AG04450 (cell line): ENCODE data around the gene TMEM222. TPM values are rescaled to one million over a fixed set of nuclear protein-coding genes. Genes with fewer than 3 reads are reported as not detected.
"Not testable (repeated sequence)": the region's sequence is repeated elsewhere in the genome, so short reads cannot be mapped to it uniquely, and the experiment has no call there.

Experiments used
- CTCF ChIA-PET: fragments of 300-600, 350-600 bp; formaldehyde crosslinking; extraction: SDS; loops from one replicate; lab custom pipeline; 2022; ENCODE audit warnings: antibody characterized with exemption, inconsistent platforms; lab: Charles Lee
- POLR2A ChIA-PET: fragments of 350-600 bp; formaldehyde crosslinking; extraction: SDS; loops from one replicate; lab custom pipeline; 2021; ENCODE audit warnings: antibody characterized with exemption, inconsistent platforms; lab: Yijun Ruan, JAX
- DNase-seq: peaks from one replicate; pipeline ENCODE4 v3.0.0-alpha.2; 2011; ENCODE audit warnings: low read depth, low spot score
- H3K27ac ChIP-seq: one replicate; pipeline ENCODE4 v1.5.1; 2012; ENCODE audit warnings: low read depth, low read length, control low read depth
- H3K27me3 ChIP-seq: one replicate; pipeline ENCODE4 v1.6.0; 2012; ENCODE audit warnings: low read length; ENCODE audit not compliant: control insufficient read depth, insufficient read depth
- H3K4me3 ChIP-seq: 2 replicates; pipeline ENCODE4 v1.5.1; 2011; ENCODE audit warnings: mild to moderate bottlenecking, low read depth, low read length, control low read depth
- H3K9me3 ChIP-seq: 2 replicates; pipeline ENCODE4 v1.5.1; 2012; ENCODE audit warnings: low read length; ENCODE audit not compliant: control insufficient read depth, insufficient read depth
- CTCF ChIP-seq: IDR thresholded peaks from 2 replicates; pipeline ENCODE4 v1.5.1; 2011; ENCODE audit warnings: low read depth, low read length, control low read depth, inconsistent platforms
- polyA plus RNA-seq: library from polyadenylated mRNA; depleted of rRNA; stranded (reverse); fragments of >200 nt; gene quantifications from 2 replicates; pipeline ENCODE4 v1.2.3, GENCODE V29; 2011

TMEM222 gene
- polyA plus RNA-seq, 1 experiment = 27.8 TPM

- no peak overlapping the region for H3K27ac ChIP-seq
- CTCF ChIA-PET = interaction anchor here (0.6 to 7.2 kb wide), 15 partner anchors 13 to 375 kb away, joined by 3 to 112 read pairs (median 6); no protein-coding TSS in a partner anchor
- H3K4me3 ChIP-seq = no peak overlapping the region
- POLR2A ChIA-PET = no interaction called here
- TF ChIP-seq CTCF = no peak
- no peak for DNase-seq
- H3K27me3 ChIP-seq = no peaks in the 10 kb centered on the region
- H3K9me3 ChIP-seq = no peaks in the 10 kb centered on the region
These were observed 36.7 kb upstream of the TMEM222 start for GRCh38 chr1:27285274-27285660.

- CTCF ChIA-PET = interaction anchor here (0.6 to 7.2 kb wide), 12 partner anchors 12 to 241 kb away, joined by 3 to 112 read pairs (median 4); no protein-coding TSS in a partner anchor
- H3K27me3 ChIP-seq, DNase-seq, H3K27ac ChIP-seq, H3K9me3 ChIP-seq, H3K4me3 ChIP-seq: not testable (repeated sequence)
- POLR2A ChIA-PET = interaction anchor here (0.7 kb wide), 1 partner anchor 313 kb away, joined by 8 read pairs; no protein-coding TSS in a partner anchor
These were observed 36.1 kb upstream of the TMEM222 start for GRCh38 chr1:27285821-27286220.

GRCh38 chr1:27289125-27289524, 32.8 kb upstream of the TMEM222 start:
- H3K9me3 ChIP-seq, H3K27me3 ChIP-seq, H3K4me3 ChIP-seq, POLR2A ChIA-PET, H3K27ac ChIP-seq, CTCF ChIA-PET, DNase-seq: not testable (repeated sequence)

GRCh38 chr1:27290581-27290980, 31.4 kb upstream of the TMEM222 start:
- CTCF ChIA-PET = no interaction called here
- Histone ChIP-seq H3K27me3 (no peaks in the 10 kb centered on the region), H3K27ac (no peak overlapping the region), H3K4me3 (no peak overlapping the region), H3K9me3 (no peaks in the 10 kb centered on the region)
- POLR2A ChIA-PET = no interaction called here
- TF ChIP-seq CTCF = no peak
- no peak for DNase-seq

GRCh38 chr1:27292106-27292505, 29.9 kb upstream of the TMEM222 start:
- no peaks in the 10 kb centered on the region for H3K9me3 ChIP-seq
- no peak for DNase-seq
- no peaks in the 10 kb centered on the region for H3K27me3 ChIP-seq
- ChIA-PET POLR2A (interaction anchor here (0.7 kb wide), 1 partner anchor 92 kb away, joined by 4 read pairs; no protein-coding TSS in a partner anchor), CTCF (interaction anchor here (0.8 to 1.1 kb wide), 2 partner anchors 12 to 192 kb away, joined by 5 to 9 read pairs; no protein-coding TSS in a partner anchor)
- H3K27ac ChIP-seq = no peak overlapping the region
- H3K4me3 ChIP-seq = no peak overlapping the region
- TF ChIP-seq CTCF = no peak

- Histone ChIP-seq H3K27ac (no peak overlapping the region), H3K9me3 (no peaks in the 10 kb centered on the region), H3K4me3 (no peak overlapping the region), H3K27me3 (no peaks in the 10 kb centered on the region)
- POLR2A ChIA-PET = interaction anchor here (0.6 kb wide), 1 partner anchor 149 kb away, joined by 4 read pairs; no protein-coding TSS in a partner anchor
- CTCF ChIA-PET = interaction anchor here (0.6 to 10.3 kb wide), 6 partner anchors 9 to 294 kb away, joined by 3 to 168 read pairs (median 4); no protein-coding TSS in a partner anchor
- DNase-seq = no peak
- TF ChIP-seq CTCF = no peak
These were observed 28.0 kb upstream of the TMEM222 start for GRCh38 chr1:27293915-27294314.
